Fibroblast of mammary gland (primary cell): ENCODE data around the gene SIM2.

ENCODE experiments used
- DNase-seq: peaks from one replicate; pipeline ENCODE4 v3.0.0-alpha.2; 2010; ENCODE audit warnings: low read depth
- H3K4me3 ChIP-seq: 2 replicates; pipeline ENCODE4 v1.5.1; 2011; ENCODE audit warnings: low read depth, mild to moderate bottlenecking, low read length, moderate library complexity; ENCODE audit not compliant: control insufficient read depth
- TF ChIP-seq, protein P1 (sequence below): conservative IDR thresholded peaks from 2 replicates; pipeline ENCODE4 v1.5.1; 2011; ENCODE audit warnings: low read depth, low read length, inconsistent platforms; ENCODE audit not compliant: control insufficient read depth, insufficient read depth

Gene SIM2

DNA sequence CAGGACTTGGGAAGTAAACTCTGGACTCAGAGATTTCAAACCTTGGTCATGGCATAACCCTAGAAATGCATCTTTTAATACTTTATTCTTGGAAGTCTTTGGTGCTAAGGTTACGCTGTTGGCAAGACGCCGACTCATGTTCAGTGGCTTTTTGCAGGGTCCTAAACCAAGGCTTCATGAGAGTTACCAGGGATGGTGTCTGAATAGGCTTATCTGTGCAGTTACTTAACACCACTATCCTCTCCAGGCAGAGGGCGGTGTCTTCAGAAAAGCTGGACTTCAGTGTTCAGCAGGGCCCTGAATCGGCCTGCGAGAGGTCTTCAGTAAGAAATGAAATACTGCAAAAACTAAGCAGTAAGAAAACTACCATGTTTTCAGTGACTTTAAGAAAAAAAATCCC is 58.3 kb downstream of the SIM2 start:
- H3K4me3 ChIP-seq, result no peak overlapping the region
- no peak for DNase-seq

DNA sequence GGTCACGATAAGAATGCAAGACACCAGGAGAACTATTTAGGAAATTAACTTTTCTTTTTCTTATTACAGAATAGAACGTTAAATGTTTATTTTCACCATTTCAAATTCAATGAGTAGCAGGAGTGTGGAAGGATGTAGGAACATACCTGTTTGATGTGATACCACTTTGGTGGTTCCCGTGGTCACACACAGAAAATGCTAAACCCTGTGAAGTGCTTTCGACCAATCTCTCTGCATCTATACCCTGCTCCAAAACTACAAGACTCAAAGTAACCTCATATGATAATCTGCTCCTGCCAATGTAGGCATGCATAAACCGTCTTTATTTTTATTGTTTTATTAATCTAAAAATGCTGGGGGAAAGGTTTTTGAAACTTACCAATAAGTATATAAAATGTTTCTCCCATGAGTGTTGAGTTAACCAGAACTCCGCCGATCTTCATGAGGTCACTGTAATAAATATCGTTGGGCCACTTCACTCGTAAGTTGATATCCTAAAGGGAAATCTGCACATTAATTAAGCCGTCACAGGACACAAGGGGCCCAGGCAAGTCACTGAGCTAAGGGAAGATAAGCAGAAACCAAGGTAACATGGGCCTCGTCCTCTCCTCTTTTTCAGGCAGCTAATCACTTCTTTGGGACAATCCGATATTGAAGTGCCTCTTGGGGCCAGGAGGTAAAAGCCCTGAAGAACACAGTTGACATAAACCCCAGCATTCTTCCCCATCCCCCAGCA is 60.6 kb downstream of the SIM2 start:
- H3K4me3 ChIP-seq, result no peak overlapping the region
- TF ChIP-seq, protein P1, sequence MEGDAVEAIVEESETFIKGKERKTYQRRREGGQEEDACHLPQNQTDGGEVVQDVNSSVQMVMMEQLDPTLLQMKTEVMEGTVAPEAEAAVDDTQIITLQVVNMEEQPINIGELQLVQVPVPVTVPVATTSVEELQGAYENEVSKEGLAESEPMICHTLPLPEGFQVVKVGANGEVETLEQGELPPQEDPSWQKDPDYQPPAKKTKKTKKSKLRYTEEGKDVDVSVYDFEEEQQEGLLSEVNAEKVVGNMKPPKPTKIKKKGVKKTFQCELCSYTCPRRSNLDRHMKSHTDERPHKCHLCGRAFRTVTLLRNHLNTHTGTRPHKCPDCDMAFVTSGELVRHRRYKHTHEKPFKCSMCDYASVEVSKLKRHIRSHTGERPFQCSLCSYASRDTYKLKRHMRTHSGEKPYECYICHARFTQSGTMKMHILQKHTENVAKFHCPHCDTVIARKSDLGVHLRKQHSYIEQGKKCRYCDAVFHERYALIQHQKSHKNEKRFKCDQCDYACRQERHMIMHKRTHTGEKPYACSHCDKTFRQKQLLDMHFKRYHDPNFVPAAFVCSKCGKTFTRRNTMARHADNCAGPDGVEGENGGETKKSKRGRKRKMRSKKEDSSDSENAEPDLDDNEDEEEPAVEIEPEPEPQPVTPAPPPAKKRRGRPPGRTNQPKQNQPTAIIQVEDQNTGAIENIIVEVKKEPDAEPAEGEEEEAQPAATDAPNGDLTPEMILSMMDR, result no peak
- DNase-seq, result no peak

More for the DNA sequence above, 58.3 kb downstream of the SIM2 start:
- TF ChIP-seq, protein P1, result no peak

DNA sequence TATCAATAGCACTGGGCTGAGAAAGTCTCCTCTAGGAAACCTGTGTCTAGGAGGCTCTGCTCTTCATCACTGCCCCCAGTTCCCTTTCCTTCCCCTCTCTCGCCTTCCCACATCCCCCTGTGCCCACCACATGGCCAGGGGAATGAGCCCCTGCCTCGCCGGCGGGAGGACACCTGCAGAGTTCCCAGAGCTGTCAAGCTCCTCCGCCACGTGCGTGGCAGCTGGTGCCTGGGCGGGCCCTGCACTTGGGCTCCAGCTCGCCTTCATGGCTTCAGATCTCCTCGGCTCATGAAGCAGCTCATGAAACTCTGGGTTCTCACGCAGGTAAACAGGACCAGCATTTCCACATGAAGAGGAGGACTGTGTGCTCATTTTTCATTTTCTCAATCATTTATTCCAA is 62.8 kb downstream of the SIM2 start:
- no peak for DNase-seq
- TF ChIP-seq, protein P1, result no peak
- no peak overlapping the region for H3K4me3 ChIP-seq

DNA sequence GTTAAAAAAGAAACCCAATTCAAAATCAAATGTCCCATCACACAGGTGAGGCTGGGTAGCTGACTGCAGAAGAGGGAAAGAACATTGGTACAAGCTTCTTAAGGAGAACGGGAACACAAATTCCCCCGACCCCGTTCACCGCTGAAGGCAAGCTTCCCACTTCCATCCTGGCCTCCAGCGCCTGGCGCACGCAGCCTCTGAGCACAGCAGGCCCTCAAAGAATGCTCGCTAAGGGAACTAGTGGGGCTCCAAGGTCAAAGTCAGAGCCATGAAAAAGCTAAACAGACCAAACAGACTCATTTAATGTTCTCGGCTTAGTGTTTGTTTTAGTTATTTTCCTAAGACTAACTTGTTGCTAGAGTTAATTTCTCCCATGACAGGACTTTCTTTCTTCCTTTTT is 63.7 kb downstream of the SIM2 start:
- DNase-seq, result no peak
- TF ChIP-seq, protein P1, result no peak
- no peak overlapping the region for H3K4me3 ChIP-seq

DNA sequence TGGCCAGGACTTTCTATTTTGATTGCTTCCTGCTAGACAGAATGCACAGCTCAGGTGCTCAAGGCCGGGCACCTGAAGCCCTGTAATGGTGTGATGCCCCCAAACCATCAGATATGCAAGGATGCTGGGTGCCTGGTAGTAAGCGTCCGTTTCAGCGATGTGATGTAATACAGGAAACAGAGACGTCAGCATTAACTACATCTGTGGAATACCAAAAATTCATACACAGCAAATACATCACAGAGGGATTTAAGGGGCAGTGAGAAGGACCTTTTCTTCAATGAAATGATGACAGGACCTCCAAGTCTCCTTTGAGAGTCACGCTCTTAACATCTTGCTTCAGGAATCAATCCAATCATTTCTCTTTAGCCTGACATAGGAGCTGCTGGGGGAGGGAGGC is 64.4 kb downstream of the SIM2 start:
- DNase-seq, result no peak
- H3K4me3 ChIP-seq, result no peak overlapping the region
- TF ChIP-seq, protein P1, result no peak

DNA sequence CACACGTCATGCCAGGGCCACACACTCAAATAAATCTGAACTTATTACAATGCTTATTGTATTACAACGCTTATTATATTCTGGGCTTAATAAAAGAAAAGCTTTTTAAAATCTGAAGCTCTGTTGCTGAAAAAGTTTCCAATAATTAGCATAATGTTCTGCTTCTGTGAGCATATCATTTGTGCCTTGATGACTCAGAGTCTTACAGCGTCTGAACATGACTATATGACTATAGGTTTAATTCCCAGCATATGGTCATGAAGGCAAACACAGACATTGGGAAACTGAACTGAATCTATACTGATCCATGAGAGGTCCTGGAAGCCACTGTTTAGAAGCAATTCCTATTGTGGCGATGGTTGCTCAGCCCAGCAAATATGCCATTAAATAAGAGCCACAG is 66.3 kb downstream of the SIM2 start:
- peak; percentile 20 for DNase-seq
- TF ChIP-seq, protein P1, result no peak
- H3K4me3 ChIP-seq, result no peak overlapping the region
